Measurements from ENCODE around the gene RAP2A. TPM values are rescaled to one million over a fixed set of nuclear protein-coding genes. Genes with fewer than 3 reads are reported as not detected.

RAP2A gene
- total RNA-seq, 3 donors from 2014 or later (not counting 1 experiment from before 2014, with no cell fraction given) = 25.9 to 48.1 (median 30.9) TPM

- H3K4me3 Mint-ChIP-seq = peak overlapping the region; percentile 99
- no peaks in the 10 kb centered on the region for H3K9me3 Mint-ChIP-seq
- Histone ChIP-seq H3K4me1 (ENCODE audit: control insufficient read depth, insufficient read depth, low read length) (no peaks in the 10 kb centered on the region), H3K27me3 (ENCODE audit: control insufficient read depth, insufficient read depth, low read length) (no peaks in the 10 kb centered on the region), H3K4me3 (ENCODE audit: low read length) (no peak overlapping the region), H3K27ac (ENCODE audit: low read length) (no peak overlapping the region), H3K9me3 (ENCODE audit: control insufficient read depth, insufficient read depth, low read length) (no peaks in the 10 kb centered on the region), H3K36me3 (ENCODE audit: control insufficient read depth, insufficient read depth, low read length) (no peaks in the 10 kb centered on the region)
- H3K27me3 Mint-ChIP-seq (ENCODE audit: low read depth in 2 of 2) = peaks cover under 1 to 16% of the 10 kb centered on the region in 2 donors
- no peak for TF ChIP-seq CTCF (IDR thresholded peaks at IDR 0.05)
- WGBS (ENCODE audit: insufficient coverage) = 88% methylated on average over 4 of the region's 4 CpGs
- ATAC-seq (no peak), DNase-seq (no peak)
- peaks cover 29 to 30% of the 10 kb centered on the region in 2 donors for H3K4me1 Mint-ChIP-seq
- intact Hi-C loops (cut with micrococcal nuclease) = loop anchor here (5.0 kb wide), 2 partner anchors 64 to 1754 kb away; partner anchors contain the start of gene DNAJC3
- peak overlapping the region in 1 of 2 donors; percentile 98 for H3K27ac Mint-ChIP-seq
- H3K36me3 Mint-ChIP-seq = no peaks in the 10 kb centered on the region
These were observed 2.7 kb upstream of the RAP2A start for GRCh38 chr13:97431171-97431764.

GRCh38 chr13:97432232-97432916 lies 1.6 kb upstream of the RAP2A start:
- Histone ChIP-seq H3K27me3 (ENCODE audit: control insufficient read depth, insufficient read depth, low read length) (no peaks in the 10 kb centered on the region), H3K36me3 (ENCODE audit: control insufficient read depth, insufficient read depth, low read length) (no peaks in the 10 kb centered on the region), H3K4me1 (ENCODE audit: control insufficient read depth, insufficient read depth, low read length) (no peaks in the 10 kb centered on the region), H3K27ac (ENCODE audit: low read length) (peak overlapping the region; percentile 98), H3K9me3 (ENCODE audit: control insufficient read depth, insufficient read depth, low read length) (no peaks in the 10 kb centered on the region), H3K4me3 (ENCODE audit: low read length) (peak overlapping the region; percentile 91)
- Mint-ChIP-seq H3K4me1 (peaks cover 36% of the 10 kb centered on the region in 2 donors), H3K27ac (peak overlapping the region; percentile 91 to 98), H3K27me3 (ENCODE audit: low read depth in 2 of 2) (peaks cover 0 to 14% of the 10 kb centered on the region in 2 donors), H3K36me3 (no peaks in the 10 kb centered on the region), H3K4me3 (peak overlapping the region; percentile 99), H3K9me3 (no peaks in the 10 kb centered on the region)
- DNase-seq = peak in 1 of 2 donors; percentile 38
- intact Hi-C loops (cut with micrococcal nuclease) = loop anchor here (5.0 kb wide), 2 partner anchors 65 to 1755 kb away; partner anchors contain the start of gene DNAJC3
- WGBS (ENCODE audit: insufficient coverage) = 4% methylated on average over 18 of the region's 19 CpGs
- ATAC-seq = no peak
- TF ChIP-seq CTCF (IDR thresholded peaks at IDR 0.05) = no peak

- Mint-ChIP-seq H3K27ac (peak overlapping the region; percentile 91 to 98), H3K4me3 (peak overlapping the region; percentile 99), H3K27me3 (ENCODE audit: low read depth in 2 of 2) (peaks cover 0 to 10% of the 10 kb centered on the region in 2 donors), H3K4me1 (peaks cover 36% of the 10 kb centered on the region in 2 donors), H3K36me3 (no peaks in the 10 kb centered on the region), H3K9me3 (no peaks in the 10 kb centered on the region)
- peak overlapping the region; percentile 91 for H3K4me3 ChIP-seq (ENCODE audit: low read length)
- peak overlapping the region; percentile 98 for H3K27ac ChIP-seq (ENCODE audit: low read length)
- H3K27me3 ChIP-seq (ENCODE audit: control insufficient read depth, insufficient read depth, low read length) = no peaks in the 10 kb centered on the region
- TF ChIP-seq CTCF (IDR thresholded peaks at IDR 0.05) = no peak
- peak; percentile 99 to 100 for DNase-seq
- 0% methylated on average over 50 of the region's 50 CpGs for WGBS (ENCODE audit: insufficient coverage)
- H3K4me1 ChIP-seq (ENCODE audit: control insufficient read depth, insufficient read depth, low read length) = no peaks in the 10 kb centered on the region
- H3K36me3 ChIP-seq (ENCODE audit: control insufficient read depth, insufficient read depth, low read length) = no peaks in the 10 kb centered on the region
- peak; percentile 72 to 87 (median 76) for ATAC-seq
- no peaks in the 10 kb centered on the region for H3K9me3 ChIP-seq (ENCODE audit: control insufficient read depth, insufficient read depth, low read length)
- intact Hi-C loops (cut with micrococcal nuclease) = loop anchor here (1.0 to 5.0 kb wide), 3 partner anchors 66 to 1756 kb away; partner anchors contain the start of gene DNAJC3
These were observed 847 bp upstream of the RAP2A start for GRCh38 chr13:97432917-97433726.
